Smooth muscle cell of the brain vasculature (primary cell): ENCODE data around the gene CLEC18C.
"Not testable (repeated sequence)": the region's sequence is repeated elsewhere in the genome, so short reads cannot be mapped to it uniquely, and the experiment has no call there.

Experiments used
- DNase-seq: peaks from one replicate; pipeline ENCODE4 v3.0.0-alpha.2; 2012; ENCODE audit warnings: low read depth, low spot score

CLEC18C gene

GRCh38 chr16:70173212-70173837 lies at the start of gene CLEC18C:
CLEC18C (plus strand) TSS chr16:70173787; CDS start chr16:70174279, 492 bp downstream.
- DNase-seq = not testable (repeated sequence)

- DNase-seq = not testable (repeated sequence)
Observed at GRCh38 chr16:70123822-70124221, 49.8 kb upstream of the CLEC18C start.

GRCh38 chr16:70126226-70126625 lies 47.4 kb upstream of the CLEC18C start:
- not testable (repeated sequence) for DNase-seq

GRCh38 chr16:70127706-70128105 lies 45.9 kb upstream of the CLEC18C start:
- not testable (repeated sequence) for DNase-seq

GRCh38 chr16:70128844-70129243 lies 44.7 kb upstream of the CLEC18C start:
- not testable (repeated sequence) for DNase-seq

- not testable (repeated sequence) for DNase-seq
Observed at GRCh38 chr16:70135796-70136195, 37.8 kb upstream of the CLEC18C start.

GRCh38 chr16:70136595-70136994 lies 37.0 kb upstream of the CLEC18C start:
- DNase-seq = not testable (repeated sequence)

GRCh38 chr16:70142739-70143138 lies 30.8 kb upstream of the CLEC18C start:
- not testable (repeated sequence) for DNase-seq

GRCh38 chr16:70143231-70143895 lies 30.2 kb upstream of the CLEC18C start:
- DNase-seq = not testable (repeated sequence)

- DNase-seq = not testable (repeated sequence)
Observed at GRCh38 chr16:70147853-70148252, 25.7 kb upstream of the CLEC18C start.

GRCh38 chr16:70148453-70148852 lies 25.1 kb upstream of the CLEC18C start:
- DNase-seq = not testable (repeated sequence)

- not testable (repeated sequence) for DNase-seq
Observed at GRCh38 chr16:70149296-70149695, 24.3 kb upstream of the CLEC18C start.

GRCh38 chr16:70151391-70151790 lies 22.2 kb upstream of the CLEC18C start:
- no peak for DNase-seq

GRCh38 chr16:70151941-70152509 lies 21.6 kb upstream of the CLEC18C start:
- no peak for DNase-seq

GRCh38 chr16:70152578-70153302 lies 20.8 kb upstream of the CLEC18C start:
- no peak for DNase-seq

GRCh38 chr16:70154736-70155135 lies 18.9 kb upstream of the CLEC18C start:
- not testable (repeated sequence) for DNase-seq

- DNase-seq = no peak
Observed at GRCh38 chr16:70156207-70156978, 17.2 kb upstream of the CLEC18C start.

- no peak for DNase-seq
Observed at GRCh38 chr16:70157105-70157476, 16.5 kb upstream of the CLEC18C start.

- DNase-seq = no peak
Observed at GRCh38 chr16:70157477-70158260, 15.9 kb upstream of the CLEC18C start.

GRCh38 chr16:70158261-70158939 lies 15.2 kb upstream of the CLEC18C start:
- no peak for DNase-seq
